ENCODE measurements around the gene RERE.

Gene RERE

DNA sequence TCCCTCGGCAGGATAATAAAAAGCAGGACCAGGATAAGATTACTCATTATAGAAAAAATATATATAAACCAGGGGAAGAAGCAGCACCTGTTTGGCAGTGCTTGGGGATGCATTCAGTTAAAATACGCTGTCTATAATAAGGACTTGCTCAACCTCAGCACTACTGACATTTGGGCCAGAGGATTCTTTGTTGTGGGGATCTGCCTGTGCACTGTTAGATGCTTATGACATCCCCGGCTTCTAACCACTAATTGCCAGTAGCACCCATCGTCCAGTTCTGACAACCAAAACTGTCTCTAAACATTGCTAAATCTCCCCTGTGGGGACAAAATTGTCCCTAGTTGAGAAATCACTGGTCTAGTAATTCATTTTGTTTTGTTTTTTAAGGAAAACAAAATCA lies 257.4 kb downstream of the RERE start:
- DNase-seq (ENCODE audit: low read depth, low spot score): no peak
- ChIA-PET POLR2A (no interaction called here), CTCF (interaction anchor here (0.7 to 14.8 kb wide), 16 partner anchors 8 to 289 kb away, joined by 3 to 233 read pairs (median 10); no protein-coding TSS in a partner anchor)
- no peak overlapping the region for H3K4me3 ChIP-seq (ENCODE audit: low read depth, low read length)
- TF ChIP-seq, protein P1, sequence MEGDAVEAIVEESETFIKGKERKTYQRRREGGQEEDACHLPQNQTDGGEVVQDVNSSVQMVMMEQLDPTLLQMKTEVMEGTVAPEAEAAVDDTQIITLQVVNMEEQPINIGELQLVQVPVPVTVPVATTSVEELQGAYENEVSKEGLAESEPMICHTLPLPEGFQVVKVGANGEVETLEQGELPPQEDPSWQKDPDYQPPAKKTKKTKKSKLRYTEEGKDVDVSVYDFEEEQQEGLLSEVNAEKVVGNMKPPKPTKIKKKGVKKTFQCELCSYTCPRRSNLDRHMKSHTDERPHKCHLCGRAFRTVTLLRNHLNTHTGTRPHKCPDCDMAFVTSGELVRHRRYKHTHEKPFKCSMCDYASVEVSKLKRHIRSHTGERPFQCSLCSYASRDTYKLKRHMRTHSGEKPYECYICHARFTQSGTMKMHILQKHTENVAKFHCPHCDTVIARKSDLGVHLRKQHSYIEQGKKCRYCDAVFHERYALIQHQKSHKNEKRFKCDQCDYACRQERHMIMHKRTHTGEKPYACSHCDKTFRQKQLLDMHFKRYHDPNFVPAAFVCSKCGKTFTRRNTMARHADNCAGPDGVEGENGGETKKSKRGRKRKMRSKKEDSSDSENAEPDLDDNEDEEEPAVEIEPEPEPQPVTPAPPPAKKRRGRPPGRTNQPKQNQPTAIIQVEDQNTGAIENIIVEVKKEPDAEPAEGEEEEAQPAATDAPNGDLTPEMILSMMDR (IDR thresholded peaks at IDR 0.05; ENCODE audit: insufficient read depth, low read length, missing control alignments): no peak

DNA sequence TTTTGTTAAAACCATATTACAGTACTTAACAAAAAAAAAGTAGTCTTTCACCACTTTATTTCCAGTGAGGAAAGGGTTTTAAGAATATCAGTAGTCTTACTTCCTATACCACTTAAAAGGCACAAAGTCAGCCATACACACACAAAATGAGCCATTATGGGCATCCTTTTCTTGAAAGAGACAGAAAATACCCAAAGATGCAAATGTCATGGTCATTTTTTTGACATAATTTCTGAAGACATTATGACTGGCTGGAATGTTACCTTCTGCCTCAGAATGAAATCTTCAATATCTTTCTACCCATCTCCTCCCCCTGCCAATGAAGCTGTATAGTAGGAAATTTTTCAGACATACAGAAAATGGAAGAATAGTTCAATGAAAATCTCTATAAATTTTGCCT lies 261.9 kb downstream of the RERE start:
- ChIA-PET POLR2A (no interaction called here), CTCF (interaction anchor here (0.8 to 14.8 kb wide), 7 partner anchors 9 to 293 kb away, joined by 3 to 233 read pairs (median 3); no protein-coding TSS in a partner anchor)
- TF ChIP-seq, protein P1 (IDR thresholded peaks at IDR 0.05; ENCODE audit: insufficient read depth, low read length, missing control alignments): no peak
- DNase-seq (ENCODE audit: low read depth, low spot score): no peak
- H3K4me3 ChIP-seq (ENCODE audit: low read depth, low read length): no peak overlapping the region

- ChIA-PET POLR2A (interaction anchor here (0.9 kb wide), 1 partner anchor 24 kb away, joined by 3 read pairs; no protein-coding TSS in a partner anchor), CTCF (interaction anchor here (0.8 to 14.8 kb wide), 6 partner anchors 10 to 294 kb away, joined by 3 to 233 read pairs (median 4); no protein-coding TSS in a partner anchor)
- TF ChIP-seq, protein P1 (IDR thresholded peaks at IDR 0.05; ENCODE audit: insufficient read depth, low read length, missing control alignments): no peak
- H3K4me3 ChIP-seq (ENCODE audit: low read depth, low read length): no peak overlapping the region
- DNase-seq (ENCODE audit: low read depth, low spot score): no peak
Measured at GRCh38 chr1:8554956-8555534, 262.4 kb downstream of the RERE start.

- no peak overlapping the region for H3K4me3 ChIP-seq (ENCODE audit: low read depth, low read length)
- TF ChIP-seq, protein P1 (IDR thresholded peaks at IDR 0.05; ENCODE audit: insufficient read depth, low read length, missing control alignments): no peak
- no peak for DNase-seq (ENCODE audit: low read depth, low spot score)
- ChIA-PET CTCF (interaction anchor here (0.8 to 14.8 kb wide), 6 partner anchors 9 to 297 kb away, joined by 3 to 233 read pairs (median 10); no protein-coding TSS in a partner anchor), POLR2A (no interaction called here)
Measured at GRCh38 chr1:8552820-8553397, 264.5 kb downstream of the RERE start.

GRCh38 chr1:8551613-8552489 lies 265.6 kb downstream of the RERE start:
- ChIA-PET CTCF (interaction anchor here (0.8 to 14.8 kb wide), 8 partner anchors 9 to 298 kb away, joined by 3 to 233 read pairs (median 6); no protein-coding TSS in a partner anchor), POLR2A (no interaction called here)
- no peak overlapping the region for H3K4me3 ChIP-seq (ENCODE audit: low read depth, low read length)
- no peak for DNase-seq (ENCODE audit: low read depth, low spot score)
- TF ChIP-seq, protein P1 (IDR thresholded peaks at IDR 0.05; ENCODE audit: insufficient read depth, low read length, missing control alignments): no peak

Data from AG04449 (cell line).